OCI-LY7 (cell line): Measurements from ENCODE around the gene FARP2.

Experiments
- CTCF ChIP-seq: fragments of 200-600 bp; sonication (generic); conservative IDR thresholded peaks from 2 replicates; pipeline ENCODE4 v1.5.1; 2014; ENCODE audit warnings: mild to moderate bottlenecking, antibody characterized with exemption, low read length, moderate library complexity, mixed read lengths
- EZH2phosphoT487 ChIP-seq: fragments of 200-600 bp; sonication (generic); IDR thresholded peaks from 2 replicates; pipeline ENCODE4 v1.6.1; 2018; ENCODE audit warnings: low read depth, borderline replicate concordance, mild to moderate bottlenecking, mixed run types, antibody characterized with exemption, low read length, moderate library complexity, mixed read lengths

GRCh38 chr2:241482126-241482955, 126.3 kb downstream of the FARP2 start:
- no peak for TF ChIP-seq CTCF
- no peak for TF ChIP-seq EZH2phosphoT487
